PFSK-1 (cell line): ENCODE data around the gene TMEM255A.

Source experiments
- POLR2AphosphoS5 ChIP-seq: IDR thresholded peaks from 2 replicates; pipeline ENCODE4 v1.6.1; 2012; ENCODE audit warnings: low read depth, mild to moderate bottlenecking, control low read depth, low read length, moderate library complexity
- TAF1 ChIP-seq: IDR thresholded peaks from 2 replicates; pipeline ENCODE4 v1.6.1; 2012; ENCODE audit warnings: low read length, control low read depth, borderline replicate concordance; ENCODE audit not compliant: insufficient read depth

DNA sequence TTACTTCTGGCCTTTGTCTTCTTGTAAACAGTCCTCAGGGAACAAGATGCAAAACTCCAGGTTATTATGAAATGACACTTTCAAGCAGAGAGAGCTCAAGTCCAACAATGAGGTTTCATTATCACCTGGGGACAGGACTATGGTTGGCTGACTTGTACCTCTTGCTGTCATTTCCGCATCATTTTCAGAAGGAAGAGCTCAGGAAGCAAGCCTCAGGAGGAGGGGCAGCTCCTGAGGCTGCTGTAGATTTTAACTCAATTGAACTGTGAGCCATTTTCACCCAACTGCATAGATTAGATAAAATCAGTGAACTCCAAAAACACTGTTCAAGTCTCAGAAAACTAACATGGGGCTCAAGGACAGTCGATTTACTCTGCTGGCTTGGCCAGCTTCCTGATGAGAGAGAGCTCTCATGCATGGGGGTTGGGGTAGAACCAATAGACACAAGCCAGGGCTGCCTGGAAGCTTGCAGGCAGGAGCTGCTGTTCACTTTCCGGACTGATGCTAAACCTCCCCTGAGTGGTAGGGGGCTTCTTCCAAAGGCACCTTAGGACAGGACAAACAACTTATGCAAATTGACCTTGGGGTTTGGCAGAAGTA lies 23.6 kb downstream of the TMEM255A start:
- TF ChIP-seq TAF1, result no peak
- no peak for TF ChIP-seq POLR2AphosphoS5
